Prostate gland (tissue), 2 donors: ENCODE results near the gene SINHCAF.

ENCODE experiments used
- CTCF ChIP-seq, 4 experiments: fragments of 200-600 bp in 2 of 4; fragments of 450-650 bp in 2 of 4; sonication (generic) in 2 of 4; IDR thresholded peaks; 1 replicate in 3 of 4; 2 replicates in 1 of 4; pipeline ENCODE4 v1.5.1; 2016 to 2019; ENCODE audit warnings: antibody characterized with exemption in 4 of 4, mild to moderate bottlenecking in 2 of 4, moderate library complexity in 2 of 4
- POLR2AphosphoS5 ChIP-seq: sonication (generic); formaldehyde crosslinking; IDR thresholded peaks from one replicate; pipeline ENCODE4 v1.6.1; 2017; ENCODE audit warnings: antibody characterized with exemption

- TF ChIP-seq POLR2AphosphoS5 (no peak), CTCF (IDR thresholded peaks at IDR 0.05) (no peak)
Measured at GRCh38 chr12:31289441-31289840, 36.5 kb downstream of the SINHCAF start.
